HEK293T (cell line): Measurements from ENCODE around the gene BFSP1.

ENCODE experiments used
- ARNT ChIP-seq: fragments of 450-650 bp; IDR thresholded peaks from 2 replicates; pipeline ENCODE4 v1.6.1; 2017; ENCODE audit warnings: mild to moderate bottlenecking
- BHLHE40 ChIP-seq: fragments of 450-650 bp; IDR thresholded peaks from 2 replicates; pipeline ENCODE4 v1.6.1; 2016; ENCODE audit warnings: mild to moderate bottlenecking, moderate library complexity, borderline replicate concordance
- ELF4 ChIP-seq: fragments of 450-650 bp; IDR thresholded peaks from 2 replicates; pipeline ENCODE4 v1.6.1; 2017; ENCODE audit warnings: antibody characterized with exemption
- FOXK2 ChIP-seq: fragments of 450-650 bp; IDR thresholded peaks from 2 replicates; pipeline ENCODE4 v1.6.1; 2016; ENCODE audit warnings: mild to moderate bottlenecking
- FOXM1 ChIP-seq: fragments of 450-650 bp; IDR thresholded peaks from 2 replicates; pipeline ENCODE4 v1.6.1; 2017; ENCODE audit warnings: mild to moderate bottlenecking, borderline replicate concordance
- LEF1 ChIP-seq: fragments of 450-650 bp; IDR thresholded peaks from 2 replicates; pipeline ENCODE4 v1.6.1; 2017; ENCODE audit warnings: mild to moderate bottlenecking, borderline replicate concordance
- NFRKB ChIP-seq: fragments of 450-650 bp; IDR thresholded peaks from 2 replicates; pipeline ENCODE4 v1.6.1; 2016; ENCODE audit warnings: mild to moderate bottlenecking, moderate library complexity
- SP1 ChIP-seq: fragments of 450-650 bp; IDR thresholded peaks from 2 replicates; pipeline ENCODE4 v1.6.1; 2017
- SUZ12 ChIP-seq: fragments of 450-650 bp; IDR thresholded peaks from 2 replicates; pipeline ENCODE4 v1.6.1; 2016; ENCODE audit warnings: mild to moderate bottlenecking
- ZNF384 ChIP-seq: fragments of 450-650 bp; IDR thresholded peaks from 2 replicates; pipeline ENCODE4 v1.6.1; 2016

DNA sequence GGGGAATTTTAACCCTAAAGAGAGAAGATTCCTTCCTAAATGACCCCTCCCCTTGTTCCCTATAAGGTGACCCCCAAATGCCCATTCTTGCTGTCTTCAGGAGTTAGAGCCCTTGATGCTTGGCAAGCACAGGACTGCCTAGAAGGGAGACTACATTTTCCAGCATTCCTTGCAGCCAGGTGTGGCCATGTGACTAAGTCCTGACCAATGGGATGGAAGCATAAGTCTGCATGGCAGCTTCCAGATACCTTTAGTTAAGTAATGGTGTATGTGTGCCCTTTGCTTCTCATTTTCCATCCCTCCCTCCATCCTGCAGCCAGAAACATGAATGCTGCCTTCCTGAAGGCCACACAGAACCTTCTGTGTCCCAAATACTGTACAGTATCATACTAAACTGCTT lies 5.5 kb downstream of the BFSP1 start:
- TF ChIP-seq ARNT (no peak), FOXM1 (no peak), SUZ12 (no peak), FOXK2 (no peak), LEF1 (no peak), ZNF384 (no peak), BHLHE40 (no peak), NFRKB (no peak), SP1 (no peak), ELF4 (no peak)
